Activated B cell treated with CpG ODN at 0.5 μM for 24 hours (primary cell): ENCODE results near the gene MACROD2. TPM values are rescaled to one million over a fixed set of nuclear protein-coding genes. Genes with fewer than 3 reads are reported as not detected.

Experiments
- ATAC-seq: fragments of 200-7000 bp; cut with Tn5 transposase; one replicate; pipeline ENCODE4 v1.10.0; 2021; ENCODE audit warnings: low read depth, mild to moderate bottlenecking, moderate library complexity
- CTCF ChIA-PET: fragments of 350-600 bp; sonication (Branson Sonifier 250); formaldehyde crosslinking; loops from one replicate; lab custom pipeline; 2021; ENCODE audit warnings: antibody characterized with exemption; lab: Charles Lee
- POLR2A ChIA-PET: fragments of 350-600 bp; sonication (Branson Sonifier 250); formaldehyde crosslinking; loops from one replicate; lab custom pipeline; 2021; ENCODE audit warnings: antibody characterized with exemption; lab: Charles Lee
- DNase-seq: peaks from one replicate; pipeline ENCODE4 v3.0.0; 2022
- H3K27ac Mint-ChIP-seq: one replicate; pipeline ENCODE4 v1.8.0; 2020; ENCODE audit warnings: mixed read lengths
- H3K27me3 Mint-ChIP-seq: one replicate; pipeline ENCODE4 v1.8.0; 2021; ENCODE audit warnings: mixed read lengths
- H3K36me3 Mint-ChIP-seq: one replicate; pipeline ENCODE4 v1.8.0; 2021; ENCODE audit warnings: low read depth, mixed read lengths
- H3K4me1 Mint-ChIP-seq: one replicate; pipeline ENCODE4 v1.8.0; 2021; ENCODE audit warnings: mixed read lengths
- H3K4me3 Mint-ChIP-seq: one replicate; pipeline ENCODE4 v1.8.0; 2020; ENCODE audit warnings: mild to moderate bottlenecking, mixed read lengths
- H3K9me3 Mint-ChIP-seq: one replicate; pipeline ENCODE4 v1.8.0; 2020; ENCODE audit warnings: mixed read lengths
- intact Hi-C: fragments of 100-400 bp; cut with micrococcal nuclease; formaldehyde crosslinking; loops from one replicate; pipeline ENCODE4 v1.15.1; 2024
- total RNA-seq: library from RNA; stranded (reverse); gene quantifications from 2 replicates; pipeline ENCODE4 v1.2.3, GENCODE V29; 2022
- TF ChIP-seq, protein P1 (sequence below): fragments of 200-600 bp; IDR thresholded peaks from one replicate; pipeline ENCODE4 v1.8.0; 2022; ENCODE audit warnings: antibody characterized with exemption, mild to moderate bottlenecking

Gene MACROD2
- total RNA-seq, 1 donor from 2014 or later = 55.1 TPM

DNA sequence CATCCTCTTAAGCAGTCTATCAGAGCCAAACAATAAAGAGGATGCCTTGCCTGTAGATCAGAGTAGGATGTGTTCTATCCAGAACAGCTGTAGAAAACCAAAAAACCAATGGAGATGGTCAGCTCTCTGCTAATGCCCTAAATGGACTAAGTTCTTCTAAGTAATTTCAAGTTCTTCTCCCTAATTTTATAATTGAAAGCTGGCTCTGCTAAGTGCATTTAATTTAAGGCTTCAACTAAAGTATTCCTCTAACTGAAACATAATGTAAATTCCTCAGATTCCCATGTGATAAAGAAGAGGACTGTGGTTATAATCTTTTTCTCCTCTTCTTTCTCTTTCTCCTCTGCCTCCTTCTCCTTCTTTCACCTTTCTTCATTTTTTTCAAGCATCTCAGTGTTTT, 1868.4 kb downstream of the MACROD2 start:
- H3K36me3 Mint-ChIP-seq = no peaks in the 10 kb centered on the region
- peaks cover 26% of the 10 kb centered on the region for H3K4me1 Mint-ChIP-seq
- ChIA-PET CTCF (interaction anchor here (0.6 kb wide), 1 partner anchor 10 kb away, joined by 3 read pairs; no protein-coding TSS in a partner anchor), POLR2A (no interaction called here)
- H3K4me3 Mint-ChIP-seq = no peak overlapping the region
- TF ChIP-seq, protein P1, sequence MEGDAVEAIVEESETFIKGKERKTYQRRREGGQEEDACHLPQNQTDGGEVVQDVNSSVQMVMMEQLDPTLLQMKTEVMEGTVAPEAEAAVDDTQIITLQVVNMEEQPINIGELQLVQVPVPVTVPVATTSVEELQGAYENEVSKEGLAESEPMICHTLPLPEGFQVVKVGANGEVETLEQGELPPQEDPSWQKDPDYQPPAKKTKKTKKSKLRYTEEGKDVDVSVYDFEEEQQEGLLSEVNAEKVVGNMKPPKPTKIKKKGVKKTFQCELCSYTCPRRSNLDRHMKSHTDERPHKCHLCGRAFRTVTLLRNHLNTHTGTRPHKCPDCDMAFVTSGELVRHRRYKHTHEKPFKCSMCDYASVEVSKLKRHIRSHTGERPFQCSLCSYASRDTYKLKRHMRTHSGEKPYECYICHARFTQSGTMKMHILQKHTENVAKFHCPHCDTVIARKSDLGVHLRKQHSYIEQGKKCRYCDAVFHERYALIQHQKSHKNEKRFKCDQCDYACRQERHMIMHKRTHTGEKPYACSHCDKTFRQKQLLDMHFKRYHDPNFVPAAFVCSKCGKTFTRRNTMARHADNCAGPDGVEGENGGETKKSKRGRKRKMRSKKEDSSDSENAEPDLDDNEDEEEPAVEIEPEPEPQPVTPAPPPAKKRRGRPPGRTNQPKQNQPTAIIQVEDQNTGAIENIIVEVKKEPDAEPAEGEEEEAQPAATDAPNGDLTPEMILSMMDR = no peak
- no peak overlapping the region for H3K27ac Mint-ChIP-seq
- intact Hi-C loops = no loop called here
- H3K9me3 Mint-ChIP-seq = peaks cover 3% of the 10 kb centered on the region
- DNase-seq (no peak), ATAC-seq (no peak)
- H3K27me3 Mint-ChIP-seq = no peaks in the 10 kb centered on the region

DNA sequence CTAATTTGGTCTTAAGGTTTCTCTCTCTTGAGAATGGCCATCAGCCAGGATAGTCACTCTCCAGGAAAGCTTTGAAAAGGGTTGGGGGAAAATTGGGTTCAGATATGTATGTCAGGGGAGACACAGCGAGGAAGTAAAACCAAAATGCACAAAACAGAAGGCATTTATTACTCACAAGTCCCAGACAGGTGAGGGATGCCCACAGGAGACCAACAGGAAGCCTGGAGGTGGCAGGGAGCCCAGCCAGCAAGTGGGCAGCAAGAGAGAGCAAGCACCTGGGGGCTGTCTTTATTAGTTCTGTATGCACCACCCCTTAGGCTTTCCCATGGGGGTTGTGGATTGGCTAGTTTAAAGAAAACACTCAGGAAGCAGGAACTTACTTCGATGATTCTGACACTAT, 1870.2 kb downstream of the MACROD2 start:
- POLR2A ChIA-PET = no interaction called here
- intact Hi-C loops = no loop called here

DNA sequence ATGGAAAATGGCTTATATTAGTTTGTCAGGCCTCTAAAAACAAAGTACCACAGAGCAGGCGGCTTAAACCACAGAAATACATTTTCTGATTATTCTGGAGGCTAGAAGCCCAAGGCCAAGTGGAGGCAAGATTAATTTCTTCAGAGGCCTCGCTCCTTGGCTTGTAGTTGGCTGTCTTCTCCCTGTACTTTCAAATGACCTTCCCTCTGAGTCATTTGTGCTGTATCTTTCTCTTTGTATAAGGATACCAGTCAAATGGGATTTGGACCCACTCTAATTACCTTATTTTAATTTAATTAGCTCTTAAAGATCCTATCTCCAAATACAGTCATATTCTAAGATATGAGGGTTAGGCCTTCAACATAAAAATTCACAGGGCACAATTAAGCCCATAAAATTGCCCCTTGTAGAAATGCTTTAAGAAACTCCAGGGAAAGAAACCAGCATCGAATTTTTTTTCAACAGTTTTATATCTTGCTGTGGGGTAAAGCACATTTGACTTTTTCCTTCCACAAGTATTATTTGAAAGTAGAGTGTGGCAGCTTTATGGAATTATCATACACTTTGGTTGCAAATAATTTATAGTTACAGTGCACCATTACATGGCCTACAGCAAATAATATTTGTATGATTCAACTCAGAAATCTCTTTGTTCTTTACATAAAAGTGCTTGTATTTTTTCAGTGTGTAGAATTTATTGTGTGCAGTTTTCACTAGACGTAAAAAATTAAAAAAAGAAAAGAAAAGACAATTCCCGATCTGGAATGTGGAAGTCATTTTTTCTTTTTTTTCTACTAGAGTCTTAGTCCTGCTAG, 1871.8 kb downstream of the MACROD2 start:
- ChIA-PET CTCF (interaction anchor here (0.6 kb wide), 1 partner anchor 618 kb away, joined by 3 read pairs; no protein-coding TSS in a partner anchor), POLR2A (no interaction called here)
- Mint-ChIP-seq H3K4me1 (peaks cover 6% of the 10 kb centered on the region), H3K27ac (no peak overlapping the region), H3K9me3 (no peaks in the 10 kb centered on the region), H3K4me3 (no peak overlapping the region), H3K36me3 (no peaks in the 10 kb centered on the region), H3K27me3 (no peaks in the 10 kb centered on the region)
- TF ChIP-seq, protein P1 = no peak
- DNase-seq (no peak), ATAC-seq (no peak)
- intact Hi-C loops = no loop called here

More for the DNA sequence above, 1870.2 kb downstream of the MACROD2 start:
- no peaks in the 10 kb centered on the region for H3K9me3 Mint-ChIP-seq
- H3K4me1 Mint-ChIP-seq = peaks cover 8% of the 10 kb centered on the region
- H3K36me3 Mint-ChIP-seq = no peaks in the 10 kb centered on the region
- ATAC-seq = no peak
- TF ChIP-seq, protein P1 = no peak
- H3K27me3 Mint-ChIP-seq = no peaks in the 10 kb centered on the region
- H3K27ac Mint-ChIP-seq = no peak overlapping the region
- CTCF ChIA-PET = no interaction called here
- no peak overlapping the region for H3K4me3 Mint-ChIP-seq
- DNase-seq = no peak

DNA sequence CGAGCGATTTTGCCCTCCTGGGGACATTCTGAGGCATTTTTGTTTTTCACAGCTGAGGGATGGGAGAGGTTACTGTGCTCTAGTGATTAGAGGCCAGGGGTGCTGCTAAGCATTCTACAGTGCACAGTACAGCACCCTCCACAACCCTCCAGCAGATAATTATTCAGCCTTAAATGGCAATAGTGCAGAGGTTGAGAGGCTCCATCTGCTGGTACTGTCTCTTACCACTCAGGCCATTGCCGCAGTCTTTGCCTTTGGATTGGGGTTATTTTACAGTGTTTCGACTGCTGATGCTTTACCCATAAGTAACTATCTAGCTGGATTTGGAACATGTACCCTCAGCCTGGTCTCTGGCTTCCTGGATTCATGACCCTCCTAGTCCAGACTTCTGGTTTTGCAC, 1872.6 kb downstream of the MACROD2 start:
- no peak overlapping the region for H3K27ac Mint-ChIP-seq
- DNase-seq (no peak), ATAC-seq (no peak)
- H3K4me1 Mint-ChIP-seq = peaks cover 6% of the 10 kb centered on the region
- no peaks in the 10 kb centered on the region for H3K36me3 Mint-ChIP-seq
- TF ChIP-seq, protein P1 = no peak
- POLR2A ChIA-PET = no interaction called here
- no peaks in the 10 kb centered on the region for H3K9me3 Mint-ChIP-seq
- intact Hi-C loops = no loop called here
- H3K4me3 Mint-ChIP-seq = no peak overlapping the region
- no peaks in the 10 kb centered on the region for H3K27me3 Mint-ChIP-seq
- CTCF ChIA-PET = no interaction called here

DNA sequence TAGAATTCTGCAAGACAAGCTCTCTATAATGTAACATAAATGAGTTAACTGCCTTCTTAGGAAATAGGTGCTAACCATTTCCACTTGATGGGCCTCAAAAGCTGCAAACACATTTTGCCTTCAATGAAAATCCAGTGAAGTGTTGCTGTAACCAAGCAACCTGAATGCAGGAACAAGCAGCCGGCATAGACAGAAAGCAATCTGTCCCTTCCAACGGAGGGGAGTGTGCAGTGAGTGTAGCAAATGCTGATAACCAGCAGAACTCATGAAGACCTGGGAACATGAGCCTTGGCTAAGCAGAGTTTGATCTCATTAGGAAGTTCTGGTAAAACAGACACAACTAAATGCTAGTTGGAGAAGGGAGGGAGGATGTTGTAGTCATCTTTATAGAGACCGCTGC, 1880.1 kb downstream of the MACROD2 start:
- CTCF ChIA-PET = no interaction called here
- ATAC-seq (peak; percentile 89), DNase-seq (no peak)
- Mint-ChIP-seq H3K4me1 (peaks cover 37% of the 10 kb centered on the region), H3K9me3 (no peaks in the 10 kb centered on the region), H3K4me3 (peak overlapping the region; percentile 62), H3K27me3 (no peaks in the 10 kb centered on the region), H3K36me3 (no peaks in the 10 kb centered on the region), H3K27ac (peak overlapping the region; percentile 65)
- intact Hi-C loops = loop anchor here (5.0 kb wide), 1 partner anchor 47 kb away; no protein-coding TSS in a partner anchor
- POLR2A ChIA-PET = no interaction called here
- TF ChIP-seq, protein P1 = no peak
